ENCODE results near the gene ERF. TPM values are rescaled to one million over a fixed set of nuclear protein-coding genes. Genes with fewer than 3 reads are reported as not detected.

ERF gene
- total RNA-seq, 1 experiment from 2014 or later, result 49.5 TPM

DNA sequence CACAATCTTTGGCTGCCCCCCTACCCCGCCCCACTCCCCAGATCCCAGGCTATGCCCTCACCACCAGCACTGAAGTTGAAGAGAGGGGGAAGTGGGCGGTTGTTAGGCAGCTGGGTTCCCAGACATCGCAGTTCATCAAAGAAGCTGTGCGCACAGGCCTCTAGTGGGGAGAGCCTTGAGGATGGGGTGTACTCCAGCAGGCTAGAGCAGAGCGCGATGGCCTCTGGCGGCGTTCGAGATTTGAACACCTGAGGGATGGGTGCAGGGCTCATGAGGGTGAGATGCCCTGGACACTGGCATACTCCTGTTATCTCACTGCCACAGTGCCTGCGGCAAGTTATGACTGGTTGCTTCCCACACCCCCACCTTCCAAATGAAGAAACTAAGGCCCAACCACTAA, 22.5 kb downstream of the ERF start:
- DNase-seq (ENCODE audit: low read depth), result no peak
- in situ Hi-C loops (cut with HindIII; ENCODE audit: low pct_unique_long_range_greater_than_20kb, low sequenced_read_pairs), result no loop called here

DNA sequence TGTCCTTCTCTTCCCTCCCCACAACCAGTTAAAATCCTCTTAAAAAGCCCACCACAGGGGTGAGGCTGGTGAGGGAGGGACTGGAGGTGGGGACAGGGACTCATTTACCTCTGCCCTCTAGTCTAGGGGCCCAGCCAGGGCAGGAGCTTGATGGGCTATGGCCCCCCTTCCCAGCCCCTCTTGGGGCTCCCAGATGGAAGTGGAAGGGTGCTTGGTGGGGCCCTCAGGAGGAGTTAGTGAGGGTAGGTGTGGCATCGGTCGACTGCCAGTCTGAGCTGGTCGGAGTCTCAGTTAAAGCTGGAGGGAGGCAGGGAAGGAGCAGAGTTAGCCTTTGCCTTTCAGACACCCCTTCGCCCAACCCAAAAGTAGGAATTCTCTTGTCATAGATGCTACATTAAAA, 24.4 kb downstream of the ERF start:
- no peak for DNase-seq (ENCODE audit: low read depth)
- in situ Hi-C loops (cut with HindIII; ENCODE audit: low pct_unique_long_range_greater_than_20kb, low sequenced_read_pairs), result no loop called here

DNA sequence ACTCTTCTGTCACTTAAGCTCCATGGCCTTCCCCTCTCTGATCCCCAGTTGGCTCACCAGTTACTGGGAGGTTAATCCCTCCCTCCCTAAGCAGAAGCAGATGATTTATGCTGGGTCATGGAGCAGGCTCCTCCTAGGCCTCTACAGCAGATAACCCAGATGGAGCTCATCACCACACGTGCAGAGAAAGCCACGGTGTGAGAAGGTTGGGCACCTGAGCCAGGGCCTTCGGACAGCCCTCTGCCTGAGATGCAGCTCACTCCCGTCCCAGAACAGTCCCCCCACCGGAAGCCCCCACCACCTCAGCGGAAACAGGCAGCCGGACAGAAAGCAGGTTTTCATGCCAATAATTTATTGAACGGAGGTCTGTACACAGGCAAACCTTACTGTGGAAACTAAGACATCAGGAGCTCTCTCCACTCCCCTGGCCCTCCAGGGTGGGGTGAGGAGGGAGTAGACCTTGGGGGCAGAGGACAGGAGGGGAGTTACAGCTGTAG, 25.0 kb downstream of the ERF start:
- DNase-seq (ENCODE audit: low read depth), result peak; percentile 32
- in situ Hi-C loops (cut with HindIII; ENCODE audit: low pct_unique_long_range_greater_than_20kb, low sequenced_read_pairs), result no loop called here

DNA sequence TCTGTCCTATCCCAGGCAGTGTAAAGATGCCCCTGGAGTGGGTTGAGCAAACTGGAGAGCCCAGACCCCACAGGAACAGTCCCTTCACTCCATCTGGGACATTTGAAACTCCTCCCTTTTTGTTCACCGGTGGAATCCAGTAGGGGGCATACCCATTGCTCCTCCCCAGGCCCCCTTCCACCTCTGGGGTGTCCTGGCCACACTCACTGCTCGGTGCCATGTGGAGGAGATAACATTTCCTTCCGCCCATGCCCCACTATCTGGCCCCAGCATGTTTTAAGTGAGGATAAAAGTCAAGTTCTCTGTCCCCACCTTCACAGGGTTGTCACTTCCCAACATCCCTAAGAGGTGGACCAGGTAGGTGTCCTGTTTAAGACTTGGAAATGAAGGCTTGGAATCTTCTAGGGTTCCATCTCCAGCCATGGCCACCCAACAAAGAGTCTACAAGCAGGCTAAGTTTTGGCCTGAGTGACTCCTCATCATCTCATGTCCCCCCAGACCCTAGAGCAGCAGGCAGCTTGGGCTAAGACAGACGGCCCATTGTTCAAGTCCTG, 25.6 kb downstream of the ERF start:
- in situ Hi-C loops (cut with HindIII; ENCODE audit: low pct_unique_long_range_greater_than_20kb, low sequenced_read_pairs), result no loop called here
- no peak for DNase-seq (ENCODE audit: low read depth)

DNA sequence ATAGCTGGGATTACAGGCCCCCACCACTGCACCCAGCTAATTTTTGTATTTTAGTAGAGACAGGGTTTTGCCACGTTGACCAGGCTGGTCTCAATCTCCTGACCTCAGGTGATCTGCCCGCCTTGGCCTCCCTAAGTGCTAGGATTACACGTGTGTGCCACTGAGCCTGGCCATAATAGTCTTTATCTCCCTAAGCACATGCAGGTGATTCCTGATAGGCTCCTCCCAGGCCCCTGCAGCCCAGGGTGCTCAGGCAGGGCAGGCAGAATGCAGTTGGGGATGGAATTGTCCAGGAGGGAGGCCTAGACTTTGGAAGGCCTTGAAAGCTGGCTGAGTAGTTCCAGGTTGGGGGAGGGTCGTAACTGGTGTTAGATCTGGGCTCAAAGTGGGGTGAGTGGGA, 26.3 kb downstream of the ERF start:
- no peak for DNase-seq (ENCODE audit: low read depth)
- in situ Hi-C loops (cut with HindIII; ENCODE audit: low pct_unique_long_range_greater_than_20kb, low sequenced_read_pairs), result no loop called here

DNA sequence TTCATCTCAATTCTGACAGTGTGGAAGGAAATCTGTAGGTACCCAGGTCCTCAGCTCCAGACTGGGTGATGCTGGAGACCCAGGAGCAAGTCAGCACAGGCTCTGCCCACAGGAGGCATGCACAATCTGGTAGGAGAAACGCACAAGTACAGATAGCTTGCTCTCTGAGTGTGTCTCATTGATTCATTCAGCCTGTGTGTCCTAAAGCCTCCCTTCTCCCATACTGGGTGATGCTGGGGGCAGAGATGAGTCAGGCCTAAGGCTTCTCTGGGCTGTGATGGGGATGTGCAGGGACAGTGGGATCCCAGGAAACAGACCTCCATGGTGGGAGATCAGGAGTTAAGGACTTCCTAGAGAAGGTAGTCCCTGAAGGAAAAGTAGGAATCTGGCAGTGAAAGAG, 28.0 kb downstream of the ERF start:
- in situ Hi-C loops (cut with HindIII; ENCODE audit: low pct_unique_long_range_greater_than_20kb, low sequenced_read_pairs), result no loop called here
- DNase-seq (ENCODE audit: low read depth), result no peak

DNA sequence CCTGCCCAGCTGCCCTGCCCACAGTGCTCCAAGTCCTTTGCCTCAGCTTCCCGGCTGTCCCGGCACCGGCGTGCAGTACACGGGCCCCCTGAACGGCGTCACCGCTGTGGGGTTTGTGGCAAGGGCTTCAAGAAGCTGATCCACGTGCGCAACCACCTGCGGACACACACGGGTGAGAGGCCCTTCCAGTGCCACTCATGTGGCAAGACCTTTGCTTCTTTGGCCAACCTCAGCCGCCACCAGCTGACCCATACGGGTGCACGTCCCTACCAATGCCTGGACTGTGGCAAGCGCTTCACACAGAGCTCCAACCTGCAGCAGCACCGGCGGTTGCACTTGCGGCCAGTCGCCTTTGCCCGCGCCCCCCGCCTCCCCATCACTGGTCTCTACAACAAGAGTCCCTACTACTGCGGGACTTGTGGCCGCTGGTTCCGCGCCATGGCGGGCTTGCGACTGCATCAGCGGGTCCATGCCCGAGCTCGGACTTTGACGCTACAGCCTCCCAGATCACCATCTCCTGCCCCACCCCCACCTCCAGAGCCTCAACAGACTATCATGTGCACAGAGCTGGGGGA, 29.1 kb downstream of the ERF start:
- in situ Hi-C loops (cut with HindIII; ENCODE audit: low pct_unique_long_range_greater_than_20kb, low sequenced_read_pairs), result no loop called here
- DNase-seq (ENCODE audit: low read depth), result no peak

DNA sequence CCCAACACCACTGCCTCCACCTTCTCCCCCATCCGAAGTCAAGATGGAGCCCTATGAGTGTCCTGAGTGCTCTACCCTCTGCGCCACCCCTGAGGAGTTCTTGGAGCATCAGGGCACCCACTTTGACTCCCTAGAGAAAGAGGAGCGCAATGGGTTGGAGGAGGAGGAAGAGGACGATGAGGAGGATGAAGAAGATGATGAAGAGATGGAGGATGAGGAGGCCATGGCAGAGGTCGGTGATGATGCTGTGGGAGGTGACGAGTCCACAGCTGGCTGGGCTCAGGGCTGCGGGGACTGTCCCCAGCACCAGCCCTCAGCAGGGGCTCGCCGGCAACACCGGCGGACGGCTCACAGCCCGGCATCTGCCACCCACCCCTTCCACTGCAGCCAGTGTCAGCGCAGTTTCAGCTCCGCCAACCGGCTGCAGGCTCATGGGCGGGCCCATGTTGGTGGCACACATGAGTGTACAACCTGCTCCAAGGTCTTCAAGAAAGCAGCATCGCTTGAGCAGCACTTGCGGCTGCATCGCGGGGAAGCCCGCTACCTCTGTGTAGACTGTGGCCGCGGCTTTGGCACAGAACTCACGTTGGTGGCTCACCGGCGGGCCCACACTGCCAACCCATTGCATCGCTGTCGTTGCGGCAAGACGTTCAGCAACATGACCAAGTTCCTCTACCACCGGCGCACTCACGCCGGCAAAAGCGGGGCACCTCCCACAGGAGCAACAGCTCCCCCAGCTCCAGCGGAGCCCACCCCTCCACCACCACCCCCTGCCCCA, 29.8 kb downstream of the ERF start:
- in situ Hi-C loops (cut with HindIII; ENCODE audit: low pct_unique_long_range_greater_than_20kb, low sequenced_read_pairs), result no loop called here
- no peak for DNase-seq (ENCODE audit: low read depth)

DNA sequence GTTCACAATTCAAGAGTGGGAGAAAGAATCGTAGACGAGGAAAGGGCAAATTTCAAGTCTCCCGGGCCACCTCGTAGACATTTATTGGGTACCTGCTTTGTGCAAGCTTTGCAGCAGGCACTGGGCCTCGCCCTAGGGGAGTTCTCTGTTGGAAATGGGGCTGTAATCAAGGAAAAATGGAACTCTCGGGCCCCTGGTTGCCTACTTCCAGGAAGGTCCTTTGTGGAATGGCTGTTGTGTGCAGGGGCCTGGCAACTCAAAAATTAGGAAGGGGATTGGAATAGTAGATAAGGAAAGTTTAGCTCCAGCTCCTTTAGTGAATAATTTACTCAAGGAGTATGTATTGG, 34.2 kb downstream of the ERF start:
- no peak for DNase-seq (ENCODE audit: low read depth)
- in situ Hi-C loops (cut with HindIII; ENCODE audit: low pct_unique_long_range_greater_than_20kb, low sequenced_read_pairs), result no loop called here

DNA sequence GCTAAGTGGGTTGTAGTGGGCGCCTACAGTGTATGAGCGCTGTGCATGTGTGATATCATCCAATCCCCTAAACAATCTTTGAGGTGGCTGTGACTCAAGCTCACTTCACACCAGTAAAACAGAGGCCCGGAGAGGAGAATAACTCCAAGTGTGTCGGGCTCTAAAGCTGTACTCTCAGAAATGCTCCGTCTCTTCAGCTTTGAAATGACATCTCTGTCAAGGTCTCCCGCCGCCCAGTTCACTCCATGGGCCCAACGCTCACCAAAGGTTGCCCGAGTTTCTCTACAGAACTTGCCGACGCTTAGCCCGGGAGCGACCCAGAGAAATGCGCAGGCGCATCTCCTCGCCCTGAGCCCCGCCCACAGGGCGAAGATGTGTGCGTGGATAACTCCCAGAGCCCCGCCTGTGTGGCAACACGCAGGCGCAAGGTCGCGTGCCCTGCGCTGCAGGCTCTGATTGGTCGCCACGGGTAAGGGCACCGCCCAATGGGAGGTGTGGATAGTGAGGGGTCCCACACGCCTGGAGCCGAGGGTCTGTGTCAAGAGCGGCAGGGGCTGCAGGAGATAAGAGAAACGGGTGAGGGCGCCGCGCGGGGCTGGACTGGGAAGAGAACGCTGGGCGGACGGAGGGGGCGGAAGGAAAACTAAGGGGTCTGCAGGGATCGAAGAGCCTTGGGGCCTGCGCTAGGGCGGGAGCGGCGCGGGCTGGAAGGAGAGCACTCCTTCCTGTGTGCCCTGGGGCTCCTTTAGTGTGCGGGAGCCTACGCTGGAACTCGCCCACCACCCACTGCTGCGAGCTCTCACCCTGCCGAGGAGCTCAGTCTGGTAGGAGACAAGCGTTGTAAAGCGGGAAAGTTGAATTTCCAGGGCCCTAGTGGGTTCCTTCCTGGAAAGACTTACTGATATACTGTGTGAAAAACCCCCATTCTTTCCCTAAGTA, 34.8 kb downstream of the ERF start, which contains the start of gene ZNF526:
Gene ZNF526, plus strand, starts transcription at position 501 of the 939 bp plus-strand sequence. CDS start 4,092 bp downstream, outside the sequence.
- in situ Hi-C loops (cut with HindIII; ENCODE audit: low pct_unique_long_range_greater_than_20kb, low sequenced_read_pairs), result no loop called here
- DNase-seq (ENCODE audit: low read depth), result peak; percentile 97

DNA sequence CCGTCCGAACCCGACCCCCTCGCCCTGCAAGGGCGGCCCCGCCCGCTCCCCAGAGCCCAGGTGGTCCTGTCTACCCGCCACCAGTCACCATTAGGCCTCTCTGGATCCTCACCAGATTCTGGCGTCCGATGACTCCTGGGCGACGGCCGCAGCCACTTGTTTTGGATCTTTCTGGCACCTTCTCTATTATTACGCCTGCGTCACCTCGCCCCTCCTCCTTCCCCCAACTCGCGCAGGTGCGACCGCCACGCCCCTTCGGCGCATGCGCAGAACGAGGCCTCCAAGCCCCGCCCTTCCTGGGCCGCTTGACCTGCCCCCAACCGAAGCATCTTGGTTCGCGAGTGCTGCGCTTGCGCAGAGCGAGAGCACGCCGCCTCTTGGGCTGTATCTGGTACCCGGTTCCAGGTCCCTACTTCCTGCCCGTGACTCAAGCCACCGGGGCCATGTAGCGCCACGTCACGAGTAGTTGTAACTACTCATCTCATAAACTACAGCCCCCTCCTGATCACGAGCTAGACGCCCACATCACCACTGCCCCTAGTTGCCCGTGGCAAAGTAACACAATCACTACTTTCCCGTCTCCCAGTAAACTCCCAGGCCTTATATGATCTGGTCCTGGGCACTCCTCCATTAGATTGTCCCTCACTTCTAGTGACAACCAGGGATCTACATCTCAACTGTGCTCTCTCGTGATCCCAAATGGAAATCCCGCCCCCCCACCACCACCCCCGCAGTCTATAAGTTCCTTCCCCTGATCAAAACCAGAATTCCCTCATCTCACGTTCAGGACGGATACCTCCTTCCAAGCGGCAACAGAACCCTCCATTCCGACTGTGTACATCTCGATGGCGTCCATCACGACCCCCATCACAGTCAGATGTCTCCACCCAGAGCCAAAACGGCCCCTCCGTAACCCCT, 37.1 kb downstream of the ERF start, which contains the start of gene DEDD2:
Gene DEDD2, minus strand, starts transcription at position 158 of the 918 bp plus-strand sequence. CDS start 670 bp downstream, outside the sequence.
- in situ Hi-C loops (cut with HindIII; ENCODE audit: low pct_unique_long_range_greater_than_20kb, low sequenced_read_pairs), result no loop called here
- peak; percentile 99 for DNase-seq (ENCODE audit: low read depth)

DNA sequence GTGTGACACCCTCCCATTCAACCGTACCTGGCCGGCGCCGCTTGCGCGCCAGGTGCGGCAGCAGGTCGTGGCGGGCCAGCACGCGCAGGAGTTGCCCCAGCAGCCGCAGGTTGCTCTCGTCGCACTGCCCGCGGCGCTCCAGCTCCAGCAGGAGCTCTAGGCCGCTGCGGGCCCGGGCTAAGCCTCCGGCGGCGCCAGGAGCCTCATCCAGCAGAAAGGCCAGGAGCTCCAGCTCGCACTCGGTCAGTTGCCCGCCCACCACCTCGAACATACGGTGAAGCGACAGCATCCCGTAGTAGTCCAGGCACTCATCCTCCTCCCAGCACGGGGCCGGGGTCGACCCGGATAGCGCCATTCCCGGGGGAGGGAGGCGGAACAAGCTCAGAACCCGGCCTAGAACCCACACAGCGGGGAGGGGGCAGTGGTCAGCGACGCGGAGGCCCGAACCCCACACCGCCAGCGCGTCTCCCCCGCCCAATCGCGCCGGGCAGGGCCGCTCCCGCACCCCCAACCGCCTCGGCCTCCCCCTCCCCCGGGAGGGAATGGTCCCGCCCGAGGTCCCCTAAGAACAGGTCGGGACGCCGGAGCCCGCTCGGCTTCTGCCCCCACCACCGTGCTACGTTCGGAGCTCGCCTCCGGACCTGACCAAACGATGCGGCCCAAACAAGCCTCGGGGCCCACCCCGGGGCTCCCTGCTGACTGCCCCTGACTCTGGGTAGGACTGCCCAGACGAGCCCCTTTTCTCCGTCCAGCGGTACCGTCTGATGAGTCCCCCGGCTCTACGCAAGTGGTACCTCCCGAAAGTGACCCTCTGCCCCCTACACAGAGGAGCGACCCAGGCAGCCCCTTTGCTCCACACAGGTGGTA, 38.0 kb downstream of the ERF start:
- DNase-seq (ENCODE audit: low read depth), result no peak
- in situ Hi-C loops (cut with HindIII; ENCODE audit: low pct_unique_long_range_greater_than_20kb, low sequenced_read_pairs), result no loop called here

DNA sequence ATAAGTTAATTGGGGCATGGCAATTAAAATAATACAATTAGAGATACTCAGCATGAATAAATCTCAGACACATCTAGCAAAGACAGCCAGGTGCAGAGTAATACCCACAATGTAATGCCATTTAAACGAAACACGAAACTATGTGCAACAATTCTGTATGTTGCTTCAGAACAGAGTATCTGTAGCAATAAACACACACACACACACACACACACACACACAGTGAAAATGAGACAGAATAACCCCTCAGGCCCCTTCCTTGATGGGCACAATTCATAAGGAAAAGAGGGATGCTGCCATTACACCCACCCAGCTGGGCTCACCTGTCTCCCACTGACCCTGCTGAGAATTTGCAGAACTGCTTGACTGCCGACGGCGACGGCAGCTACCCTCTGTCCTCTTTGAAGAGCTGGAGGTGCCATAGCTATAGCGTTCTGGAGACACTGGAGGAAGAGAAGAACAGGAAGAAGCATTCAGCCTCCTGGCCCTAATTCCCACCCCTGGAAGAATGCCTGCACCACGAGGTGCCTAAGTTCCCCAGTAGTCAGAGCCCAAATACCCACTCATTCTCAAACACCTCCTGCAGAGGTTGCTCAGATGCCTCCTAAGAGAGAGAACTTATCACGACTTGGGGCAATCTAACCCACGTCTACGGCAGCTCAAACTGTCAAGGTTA, 40.0 kb downstream of the ERF start:
- in situ Hi-C loops (cut with HindIII; ENCODE audit: low pct_unique_long_range_greater_than_20kb, low sequenced_read_pairs), result no loop called here
- no peak for DNase-seq (ENCODE audit: low read depth)

DNA sequence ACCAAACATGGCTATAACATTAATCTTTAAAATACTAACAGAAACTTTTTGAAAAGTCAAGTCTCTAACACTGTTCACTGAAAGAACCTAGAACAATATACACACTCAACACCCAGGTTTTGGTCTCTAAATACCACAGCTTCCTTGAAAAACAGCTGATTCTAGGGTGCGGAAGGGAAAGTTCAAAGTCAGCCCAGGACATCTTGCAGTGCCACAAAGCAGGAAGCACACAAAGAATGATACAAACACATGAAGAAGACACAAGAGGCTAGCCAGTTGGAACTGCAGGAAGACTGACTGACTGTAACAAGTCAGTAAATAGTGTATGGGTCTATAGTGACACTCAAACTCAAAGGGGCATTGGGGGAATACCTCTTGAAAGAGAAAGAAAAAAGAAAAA, 42.0 kb downstream of the ERF start:
- DNase-seq (ENCODE audit: low read depth), result no peak
- in situ Hi-C loops (cut with HindIII; ENCODE audit: low pct_unique_long_range_greater_than_20kb, low sequenced_read_pairs), result no loop called here

DNA sequence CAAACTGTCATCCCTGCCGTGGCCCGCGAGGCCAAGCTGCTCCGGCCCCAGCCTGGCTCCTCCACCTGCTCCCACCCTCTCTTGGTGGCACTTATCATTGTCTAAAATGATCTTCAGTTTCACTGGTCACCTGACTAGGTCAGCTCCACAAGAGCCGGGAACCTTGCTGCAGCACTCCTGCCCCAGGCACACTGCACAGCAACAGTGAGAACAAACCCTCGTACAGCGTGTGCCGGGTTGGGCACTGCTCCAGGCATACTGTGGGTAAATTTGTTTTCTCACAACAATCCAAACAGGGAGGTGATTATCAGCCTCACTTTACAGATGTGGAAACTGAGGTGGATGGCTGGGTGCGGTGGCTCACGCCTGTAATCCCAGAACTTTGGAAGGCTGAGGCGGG, 46.3 kb downstream of the ERF start:
- DNase-seq (ENCODE audit: low read depth), result no peak
- in situ Hi-C loops (cut with HindIII; ENCODE audit: low pct_unique_long_range_greater_than_20kb, low sequenced_read_pairs), result no loop called here

DNA sequence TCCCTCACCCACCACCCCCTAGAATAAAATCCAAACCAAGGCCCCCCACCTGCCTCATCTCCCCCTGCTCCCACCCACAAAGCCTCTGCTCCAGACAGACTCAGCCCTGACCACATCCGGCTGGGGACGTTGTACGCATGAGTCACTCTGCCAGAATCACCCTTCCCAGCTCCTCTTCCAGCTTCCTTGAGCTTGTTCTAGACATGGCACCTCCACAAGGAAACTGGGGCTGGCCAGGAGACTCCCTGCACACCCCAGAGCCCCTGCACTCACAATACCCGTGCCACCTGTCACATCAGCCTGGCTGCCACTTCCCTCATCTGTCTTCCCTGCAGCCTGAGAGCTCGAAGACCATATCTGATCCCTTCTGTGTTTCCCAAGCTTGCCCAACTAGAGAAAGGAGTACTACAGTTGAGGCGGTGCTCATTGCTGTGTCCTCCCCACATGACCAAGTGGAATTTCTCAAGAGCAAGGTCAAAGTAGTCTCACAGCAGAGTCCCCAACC, 47.1 kb downstream of the ERF start:
- peak; percentile 54 for DNase-seq (ENCODE audit: low read depth)
- in situ Hi-C loops (cut with HindIII; ENCODE audit: low pct_unique_long_range_greater_than_20kb, low sequenced_read_pairs), result no loop called here

All from Caki2 (cell line).